IMR-90 (cell line): ENCODE results near the gene CHGA. TPM values are rescaled to one million over a fixed set of nuclear protein-coding genes. Genes with fewer than 3 reads are reported as not detected.

Experiments
- ATAC-seq: fragments of 200-7000 bp; cut with Tn5 transposase; 2 replicates; pipeline ENCODE4 v1.9.1; 2020; ENCODE audit warnings: low read depth, mild to moderate bottlenecking, moderate library complexity
- BruUV-seq: library from RNA; stranded (reverse); fragments of 400-500 nt; replicated peaks from 2 replicates; lab custom pipeline; 2021; lab: Mats Ljungman, UMichigan
- CTCF ChIA-PET: fragments of 300-600 bp; formaldehyde crosslinking; extraction: SDS; loops from one replicate; lab custom pipeline; 2021; ENCODE audit warnings: antibody characterized with exemption; lab: Yijun Ruan, JAX
- POLR2A ChIA-PET: fragments of 300-600 bp; sonication (Branson Sonifier 250); formaldehyde crosslinking; loops from one replicate; lab custom pipeline; 2022; ENCODE audit warnings: antibody characterized with exemption; ENCODE audit not compliant: unreplicated experiment; lab: Charles Lee
- DNase-seq: peaks from one replicate; pipeline ENCODE4 v3.0.0; 2013
- H2AFZ ChIP-seq: replicated peaks from 2 replicates; pipeline ENCODE3; 2013; ENCODE audit warnings: low read length, mild to moderate bottlenecking; ENCODE audit not compliant: poor library complexity
- H2AK5ac ChIP-seq: 2 replicates; pipeline ENCODE4 v1.6.1; 2013; ENCODE audit warnings: low read depth, low read length, inconsistent platforms
- H2AK9ac ChIP-seq: replicated peaks from 2 replicates; pipeline ENCODE3; 2013; ENCODE audit warnings: mild to moderate bottlenecking, low read depth, low read length, moderate library complexity; ENCODE audit not compliant: poor library complexity
- H2BK120ac ChIP-seq: 2 replicates; pipeline ENCODE4 v1.6.1; 2013; ENCODE audit warnings: low read depth, low read length, inconsistent platforms
- H2BK15ac ChIP-seq: 3 replicates; pipeline ENCODE4 v1.6.1; 2013; ENCODE audit warnings: low read depth, low read length, inconsistent platforms
- H2BK20ac ChIP-seq: 2 replicates; pipeline ENCODE4 v1.6.1; 2013; ENCODE audit warnings: low read depth, mild to moderate bottlenecking, inconsistent platforms, low read length, moderate library complexity
- H2BK5ac ChIP-seq: 2 replicates; pipeline ENCODE4 v1.6.1; 2013; ENCODE audit warnings: mild to moderate bottlenecking, low read depth, low read length, inconsistent platforms; ENCODE audit not compliant: poor library complexity, severe bottlenecking
- H3K14ac ChIP-seq: replicated peaks from 2 replicates; pipeline ENCODE4 v1.6.1; 2013; ENCODE audit warnings: low read depth, low read length, inconsistent platforms
- H3K18ac ChIP-seq: 2 replicates; pipeline ENCODE4 v1.6.1; 2013; ENCODE audit warnings: low read depth, low read length, control low read depth
- H3K23ac ChIP-seq: 2 replicates; pipeline ENCODE4 v1.6.1; 2013; ENCODE audit warnings: low read depth, low read length, inconsistent platforms
- H3K27ac ChIP-seq: 2 replicates; pipeline ENCODE4 v1.5.1; 2013; ENCODE audit warnings: mild to moderate bottlenecking, control low read depth, low read length; ENCODE audit not compliant: insufficient read depth
- H3K27me3 ChIP-seq: 2 replicates; pipeline ENCODE4 v1.6.1; 2013; ENCODE audit warnings: low read length; ENCODE audit not compliant: control insufficient read depth, insufficient read depth
- H3K36me3 ChIP-seq: 2 replicates; pipeline ENCODE4 v1.6.1; 2013; ENCODE audit warnings: low read length, mixed read lengths; ENCODE audit not compliant: control insufficient read depth, insufficient read depth
- H3K4ac ChIP-seq: 2 replicates; pipeline ENCODE4 v1.6.1; 2013; ENCODE audit warnings: low read depth, low read length, inconsistent platforms
- H3K4me1 ChIP-seq: 2 replicates; pipeline ENCODE4 v1.6.1; 2013; ENCODE audit warnings: low read length, mixed read lengths; ENCODE audit not compliant: control insufficient read depth, insufficient read depth
- H3K4me2 ChIP-seq: 2 replicates; pipeline ENCODE4 v1.6.1; 2013; ENCODE audit warnings: low read depth, mild to moderate bottlenecking, control low read depth, low read length, moderate library complexity
- H3K4me3 ChIP-seq: 2 replicates; pipeline ENCODE4 v1.5.1; 2013; ENCODE audit warnings: low read depth, mild to moderate bottlenecking, control low read depth, low read length, moderate library complexity; ENCODE audit not compliant: insufficient read depth
- H3K56ac ChIP-seq: 2 replicates; pipeline ENCODE4 v1.6.1; 2013; ENCODE audit warnings: low read length, inconsistent platforms; ENCODE audit not compliant: insufficient read depth; ENCODE audit errors: extremely low read depth
- H3K79me1 ChIP-seq, 2 experiments: 2 replicates each; pipeline ENCODE4 v1.6.1; 2013; ENCODE audit warnings: low read length in 2 of 2, inconsistent platforms in 1 of 2, low read depth in 1 of 2
- H3K9ac ChIP-seq: 2 replicates; pipeline ENCODE4 v1.6.1; 2013; ENCODE audit warnings: low read depth, low read length, control low read depth
- H3K9me1 ChIP-seq: 2 replicates; pipeline ENCODE4 v1.6.1; 2013; ENCODE audit warnings: low read length, inconsistent platforms; ENCODE audit not compliant: insufficient read depth
- H3K9me3 ChIP-seq: 2 replicates; pipeline ENCODE4 v1.6.1; 2013; ENCODE audit warnings: low read length; ENCODE audit not compliant: control insufficient read depth, insufficient read depth
- H4K20me1 ChIP-seq: 2 replicates; pipeline ENCODE4 v1.6.1; 2013; ENCODE audit warnings: low read length, inconsistent platforms; ENCODE audit not compliant: insufficient read depth
- H4K5ac ChIP-seq: 2 replicates; pipeline ENCODE4 v1.6.1; 2013; ENCODE audit warnings: mild to moderate bottlenecking, low read depth, low read length, control low read depth
- H4K8ac ChIP-seq, 2 experiments: 2 replicates each; pipeline ENCODE4 v1.6.1; 2013; ENCODE audit warnings: low read depth in 2 of 2, low read length in 2 of 2, control low read depth in 1 of 2, inconsistent platforms in 1 of 2
- H4K91ac ChIP-seq: 2 replicates; pipeline ENCODE4 v1.6.1; 2013; ENCODE audit warnings: low read depth, low read length, inconsistent platforms; ENCODE audit not compliant: insufficient read depth
- BHLHE40 ChIP-seq: fragments of 150-350 bp; IDR thresholded peaks from 2 replicates; pipeline ENCODE4 v1.6.1; 2016; ENCODE audit warnings: mild to moderate bottlenecking, low read depth, low read length
- FOS ChIP-seq: fragments of 150-350 bp; IDR thresholded peaks from 2 replicates; pipeline ENCODE4 v1.6.1; 2016; ENCODE audit warnings: low read depth, low read length
- MAZ ChIP-seq: IDR thresholded peaks from 2 replicates; pipeline ENCODE4 v1.6.1; 2012; ENCODE audit warnings: low read depth, mild to moderate bottlenecking, low read length, improper control_type of control experiment, moderate library complexity, borderline replicate concordance
- MXI1 ChIP-seq: IDR thresholded peaks from 2 replicates; pipeline ENCODE4 v1.6.1; 2012; ENCODE audit warnings: low read depth, mild to moderate bottlenecking, low read length, moderate library complexity, borderline replicate concordance
- NFE2L2 ChIP-seq: fragments of 150-350 bp; IDR thresholded peaks from 2 replicates; pipeline ENCODE4 v1.6.1; 2016; ENCODE audit warnings: low read depth, mild to moderate bottlenecking, low read length
- RFX5 ChIP-seq: IDR thresholded peaks from 2 replicates; pipeline ENCODE4 v1.8.0; 2012; ENCODE audit warnings: low read depth, mild to moderate bottlenecking, low read length, moderate library complexity
- WGBS, 2 experiments: methylation state at CpG; one replicate each; pipeline versions ENCODE4 v1.1.5 to v1.1.7; 2013; ENCODE audit warnings: missing lambda C conversion rate in 2 of 2; ENCODE audit not compliant: insufficient read length in 1 of 2; ENCODE audit errors: extremely low coverage in 2 of 2; 5-methylcytosine and 5-hydroxymethylcytosine counted together
- dilution Hi-C: fragments of 300-500 bp; cut with HindIII; formaldehyde crosslinking; loops from one replicate; pipeline ENCODE4 v1.14.3; 2018; ENCODE audit warnings: low sequenced_read_pairs; ENCODE audit not compliant: unreplicated experiment
- in situ Hi-C: fragments of 300-500 bp; cut with MboI; formaldehyde crosslinking; loops from 3 replicates; pipeline ENCODE4 v1.14.3; 2019; ENCODE audit warnings: low sequenced_read_pairs, inconsistent platforms, mixed read lengths
- intact Hi-C: fragments of 100-400 bp; cut with micrococcal nuclease; formaldehyde crosslinking; loops from 2 replicates; pipeline ENCODE4 v1.10.0; 2022
- polyA plus RNA-seq, 3 experiments: library from polyadenylated mRNA; depleted of rRNA; stranded (reverse); fragments of >200 nt; gene quantifications; 2 replicates each; pipeline ENCODE4 v1.2.3, GENCODE V29; 2012; ENCODE audit warnings: low replicate concordance in 1 of 3
- total RNA-seq: library from RNA; depleted of rRNA; stranded (reverse); fragments of >200 nt; gene quantifications from 2 replicates; pipeline ENCODE4 v1.2.3, GENCODE V29; 2012
- TF ChIP-seq, protein P1 (sequence below): fragments of 150-350 bp; IDR thresholded peaks from 2 replicates; pipeline ENCODE4 v1.6.1; 2017; ENCODE audit warnings: mild to moderate bottlenecking, antibody characterized with exemption, low read length, low read depth

CHGA gene
- total and polyA plus RNA-seq, 2 of the 4 experiments (the other 2 are of a cell fraction) = not detected

DNA sequence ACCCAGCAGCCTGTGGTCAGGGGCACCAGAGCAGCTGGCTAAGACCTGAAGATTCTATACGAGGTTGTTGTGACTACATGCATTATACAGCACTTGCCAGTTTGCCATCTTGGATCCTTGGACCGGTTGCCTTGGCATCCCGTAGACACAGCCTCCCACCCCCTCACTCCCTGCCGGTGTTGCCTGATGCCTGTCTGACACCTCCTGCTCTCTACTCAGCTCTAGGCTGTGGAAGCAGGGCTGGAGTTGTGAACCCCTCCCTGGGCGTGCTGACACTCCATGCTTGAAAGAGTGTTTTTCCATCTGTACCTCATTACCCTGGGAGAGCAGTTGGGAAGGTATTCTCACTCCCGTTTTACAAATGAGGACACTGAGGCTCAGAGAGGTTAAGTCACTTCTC, 2.5 kb downstream of the CHGA start:
- H2BK15ac ChIP-seq = no peak overlapping the region

More for the DNA sequence above, 2.5 kb downstream of the CHGA start:
- Histone ChIP-seq H3K9me3 (no peaks in the 10 kb centered on the region), H3K18ac (no peak overlapping the region), H2BK120ac (no peak overlapping the region), H3K4ac (no peak overlapping the region), H3K23ac (no peak overlapping the region), H4K5ac (no peak overlapping the region), H3K4me3 (no peak overlapping the region), H2BK20ac (no peak overlapping the region), H3K79me1 (no peaks in the 10 kb centered on the region), H3K27me3 (peaks cover 17% of the 10 kb centered on the region; the same call in 1 of the 2 replicates), H4K20me1 (no peaks in the 10 kb centered on the region), H2AFZ (no peak overlapping the region), H3K14ac (no peak overlapping the region), H3K9ac (no peak overlapping the region), H4K8ac (no peak overlapping the region), H3K4me2 (no peak overlapping the region), H3K36me3 (no peaks in the 10 kb centered on the region), H3K9me1 (no peaks in the 10 kb centered on the region; the same call in 1 of the 2 replicates), H2AK9ac (no peak overlapping the region), H2BK5ac (no peak overlapping the region), H3K56ac (no peak overlapping the region), H3K27ac (no peak overlapping the region), H3K4me1 (no peaks in the 10 kb centered on the region), H4K91ac (no peak overlapping the region), H2AK5ac (no peak overlapping the region)
- ChIA-PET POLR2A (no interaction called here), CTCF (no interaction called here)
- no peak for ATAC-seq
- in situ Hi-C loops (no loop called here), intact Hi-C loops (no loop called here), dilution Hi-C loops (no loop called here)
- no peak for DNase-seq
- TF ChIP-seq MXI1 = no peak
- no peak for TF ChIP-seq RFX5
- no peak for TF ChIP-seq NFE2L2
- TF ChIP-seq BHLHE40 = no peak
- TF ChIP-seq, protein P1, sequence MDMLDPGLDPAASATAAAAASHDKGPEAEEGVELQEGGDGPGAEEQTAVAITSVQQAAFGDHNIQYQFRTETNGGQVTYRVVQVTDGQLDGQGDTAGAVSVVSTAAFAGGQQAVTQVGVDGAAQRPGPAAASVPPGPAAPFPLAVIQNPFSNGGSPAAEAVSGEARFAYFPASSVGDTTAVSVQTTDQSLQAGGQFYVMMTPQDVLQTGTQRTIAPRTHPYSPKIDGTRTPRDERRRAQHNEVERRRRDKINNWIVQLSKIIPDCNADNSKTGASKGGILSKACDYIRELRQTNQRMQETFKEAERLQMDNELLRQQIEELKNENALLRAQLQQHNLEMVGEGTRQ = no peak
- TF ChIP-seq MAZ = no peak
- no peak for TF ChIP-seq FOS
- BruUV-seq = no TSS peak
- no CpG with 5 or more reads among the region's 6 CpGs for WGBS, 2 experiments
